COLO668 (cell line): Measurements from ENCODE around the gene RASSF6.
"Not testable (repeated sequence)": the region's sequence is repeated elsewhere in the genome, so short reads cannot be mapped to it uniquely, and the experiment has no call there.

Experiments used
- DNase-seq: peaks from one replicate; lab custom pipeline; 2025; ENCODE audit not compliant: unreplicated experiment; lab: John Stamatoyannopoulos, UW

RASSF6 gene

GRCh38 chr4:73613130-73613529, 7.1 kb downstream of the RASSF6 start:
- DNase-seq, result peak; percentile 51

GRCh38 chr4:73612032-73612431, 8.2 kb downstream of the RASSF6 start:
- no peak for DNase-seq

DNA sequence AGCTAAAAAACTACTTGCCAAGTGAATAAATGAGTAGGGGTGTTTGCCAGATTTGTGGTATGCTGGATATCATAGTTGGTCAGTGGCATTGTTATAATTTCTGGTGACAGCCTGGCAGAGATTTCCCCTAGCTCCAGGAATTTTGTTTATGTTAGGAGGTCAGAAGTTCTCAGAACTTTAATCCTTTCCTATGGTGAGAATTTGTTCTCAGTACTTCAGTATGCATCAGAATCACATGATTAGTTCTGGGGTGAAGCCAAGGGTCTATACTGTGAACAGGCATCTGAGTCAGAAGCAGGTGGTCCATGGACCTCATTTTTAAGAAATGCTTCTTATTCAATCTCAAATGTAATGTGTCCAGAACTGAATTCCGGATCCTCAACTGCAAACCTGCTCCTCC, 10.5 kb downstream of the RASSF6 start:
- DNase-seq, result no peak

DNA sequence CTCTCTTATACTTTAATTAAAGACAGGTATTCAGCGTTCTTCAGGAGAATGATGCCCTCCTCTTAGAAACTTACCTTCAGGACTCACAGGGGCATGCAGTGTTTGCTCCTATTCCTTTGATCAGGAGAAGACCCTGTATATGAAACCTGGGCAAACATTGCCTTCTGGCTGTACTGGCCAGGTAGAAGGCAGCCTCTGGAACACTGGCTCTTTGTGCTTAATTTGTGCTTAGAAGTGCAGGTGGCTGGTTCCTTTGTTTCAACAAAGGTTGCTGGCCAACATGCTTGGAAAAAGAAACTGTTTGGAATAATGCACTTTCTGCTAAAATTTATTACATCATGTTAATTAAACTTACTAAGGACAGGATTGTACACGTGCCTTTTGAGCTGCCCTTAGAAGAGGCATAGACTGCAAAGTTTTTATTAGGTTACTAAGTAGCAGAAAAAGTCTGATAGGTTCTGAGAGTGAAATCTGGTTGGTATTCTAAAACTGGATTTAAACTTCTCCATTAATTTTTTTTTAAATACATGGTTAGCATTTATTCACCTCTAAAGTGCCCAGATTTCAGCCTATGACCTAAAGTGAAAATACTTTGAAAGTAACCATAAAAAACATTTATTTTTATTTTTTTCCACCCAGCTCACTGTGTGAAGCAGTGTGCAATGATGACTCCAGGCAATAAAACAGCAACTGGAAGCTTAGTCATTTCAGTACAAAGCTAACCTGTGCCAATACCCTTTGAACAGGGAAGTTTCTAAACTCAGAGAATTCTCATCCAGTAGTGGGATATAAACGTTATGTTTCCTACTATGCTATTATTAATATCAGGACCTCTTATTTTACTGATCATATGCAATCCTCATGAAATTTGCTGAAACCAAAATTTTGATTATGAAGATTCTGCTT, 11.3 kb downstream of the RASSF6 start:
- peak; percentile 36 for DNase-seq

GRCh38 chr4:73607375-73608033, 12.7 kb downstream of the RASSF6 start:
- DNase-seq, result no peak

DNA sequence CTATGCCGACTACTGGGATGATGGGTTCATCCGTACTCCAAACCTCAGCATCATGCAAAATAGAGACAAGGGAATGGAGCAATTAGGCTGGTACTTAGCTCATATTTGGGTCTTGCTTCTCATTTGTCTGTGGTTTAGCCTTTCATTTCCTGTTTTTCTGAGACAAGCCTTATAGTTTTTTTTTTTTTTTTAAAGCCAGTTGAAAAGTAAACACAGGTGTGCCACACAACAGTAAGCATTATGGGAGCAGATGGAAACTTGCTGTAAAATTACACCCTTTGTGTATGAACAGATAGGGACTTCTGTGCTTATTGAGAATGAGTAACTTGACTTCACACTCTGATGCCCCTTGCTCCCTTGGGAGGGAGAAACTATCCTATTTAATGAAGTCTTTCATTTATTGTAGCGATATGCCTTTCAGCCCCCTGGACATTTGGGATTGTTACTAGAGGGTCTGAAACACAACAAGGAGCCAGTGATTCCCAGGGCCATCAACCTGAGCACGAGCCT, 13.7 kb downstream of the RASSF6 start:
- DNase-seq, result peak; percentile 49

DNA sequence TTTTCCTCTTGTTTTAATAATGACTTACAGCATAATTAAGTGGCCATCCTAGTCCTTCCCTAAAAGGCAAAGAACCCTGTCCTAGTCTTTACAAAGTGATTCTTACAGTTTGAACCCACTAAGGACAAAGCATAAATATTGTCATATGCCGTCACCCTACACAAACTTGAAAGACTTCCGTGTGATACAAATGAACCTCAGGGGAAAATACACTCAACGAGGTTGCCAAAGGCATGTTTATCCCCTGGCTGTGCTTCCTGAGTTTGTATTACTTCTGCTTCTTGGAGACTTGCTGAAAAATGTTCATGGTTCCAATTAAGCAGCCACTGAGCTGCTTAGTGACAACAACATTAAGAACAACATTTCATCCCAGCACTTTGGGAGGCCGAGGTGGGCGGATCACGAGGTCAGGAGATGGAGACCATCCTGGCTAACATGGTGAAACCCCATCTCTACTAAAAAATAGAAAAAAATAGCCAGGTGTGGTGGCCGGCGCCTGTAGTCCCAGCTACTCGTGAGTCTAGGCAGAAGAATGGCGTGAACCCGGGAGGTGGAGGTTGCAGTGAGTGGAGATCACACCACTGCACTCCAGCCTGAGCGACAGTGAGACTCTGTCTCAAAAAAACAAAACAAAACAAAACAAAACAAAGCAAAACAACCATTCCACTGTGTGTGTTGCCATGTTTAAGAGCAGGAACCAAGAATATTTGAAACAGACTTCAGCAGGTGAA, 16.2 kb downstream of the RASSF6 start:
- DNase-seq, result no peak

- DNase-seq, result peak; percentile 47
Measured at GRCh38 chr4:73603271-73603710, 16.9 kb downstream of the RASSF6 start.

- DNase-seq, result no peak
Measured at GRCh38 chr4:73600954-73601353, 19.3 kb downstream of the RASSF6 start.

- peak; percentile 33 for DNase-seq
Measured at GRCh38 chr4:73599182-73599581, 21.1 kb downstream of the RASSF6 start.

- DNase-seq, result no peak
Measured at GRCh38 chr4:73597594-73597993, 22.6 kb downstream of the RASSF6 start.

DNA sequence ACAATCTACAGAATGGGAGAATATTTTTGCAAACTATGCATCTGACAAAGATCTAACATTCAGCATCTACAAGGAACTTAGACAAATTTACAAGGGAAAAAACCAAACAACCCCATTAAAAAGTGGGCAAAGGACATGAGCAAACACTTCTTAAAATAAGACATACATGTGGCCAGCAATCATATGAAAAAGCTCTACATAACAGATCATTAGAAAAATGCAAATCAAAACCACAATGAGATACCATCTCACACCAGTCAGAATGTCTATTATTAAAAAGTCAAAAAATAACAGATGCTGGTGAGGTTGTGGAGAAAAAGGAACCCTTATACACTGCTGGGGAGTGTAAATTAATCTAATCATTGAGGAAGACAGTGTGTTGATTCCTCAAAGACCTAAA, 23.1 kb downstream of the RASSF6 start:
- DNase-seq, result not testable (repeated sequence)

GRCh38 chr4:73596001-73596400, 24.2 kb downstream of the RASSF6 start:
- no peak for DNase-seq

GRCh38 chr4:73593631-73594241, 26.5 kb downstream of the RASSF6 start:
- DNase-seq, result no peak

DNA sequence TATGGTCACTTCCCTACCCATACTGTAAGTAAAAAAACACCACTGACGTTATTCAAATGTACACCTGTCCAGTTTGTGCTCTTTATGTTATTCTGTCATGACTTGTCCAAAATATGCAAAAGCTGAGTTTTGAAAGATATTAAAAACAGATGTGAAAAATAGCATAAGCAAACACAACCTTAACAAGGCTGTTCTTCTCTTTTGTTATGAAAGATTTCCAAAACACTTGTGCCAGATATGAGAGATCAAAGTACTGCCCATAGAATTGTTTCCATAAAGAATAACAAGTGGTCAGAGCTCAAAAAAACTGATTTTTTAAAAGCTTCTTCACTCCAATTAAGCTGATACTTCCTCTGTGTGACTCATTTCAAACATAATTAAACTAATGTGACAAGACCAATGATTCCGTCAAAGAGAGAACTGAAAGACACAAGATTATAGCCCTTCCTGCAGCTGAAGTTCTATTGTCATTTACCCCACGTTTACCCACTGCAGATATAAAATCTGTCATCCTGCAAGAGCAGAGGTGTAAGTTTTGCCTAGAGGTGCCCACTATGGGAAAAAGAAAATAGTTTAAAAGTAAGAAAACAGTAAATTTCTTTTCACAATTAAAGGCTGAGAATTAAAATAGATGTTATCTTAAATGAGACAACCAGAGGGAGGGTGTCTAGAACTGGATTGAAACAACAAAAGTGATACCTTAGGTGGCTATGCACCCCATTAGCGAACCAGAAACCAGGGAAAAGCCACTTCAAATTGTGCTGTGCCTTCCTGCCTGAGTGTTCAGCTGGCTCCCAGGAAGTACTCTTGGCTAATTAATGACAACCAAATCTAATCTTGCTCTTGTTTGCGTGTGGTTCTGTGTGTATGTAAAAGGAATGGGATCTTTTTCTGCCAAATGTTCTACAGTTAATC, 30.1 kb downstream of the RASSF6 start:
- DNase-seq, result peak; percentile 41

GRCh38 chr4:73589261-73589847, 30.9 kb downstream of the RASSF6 start:
- DNase-seq, result no peak

DNA sequence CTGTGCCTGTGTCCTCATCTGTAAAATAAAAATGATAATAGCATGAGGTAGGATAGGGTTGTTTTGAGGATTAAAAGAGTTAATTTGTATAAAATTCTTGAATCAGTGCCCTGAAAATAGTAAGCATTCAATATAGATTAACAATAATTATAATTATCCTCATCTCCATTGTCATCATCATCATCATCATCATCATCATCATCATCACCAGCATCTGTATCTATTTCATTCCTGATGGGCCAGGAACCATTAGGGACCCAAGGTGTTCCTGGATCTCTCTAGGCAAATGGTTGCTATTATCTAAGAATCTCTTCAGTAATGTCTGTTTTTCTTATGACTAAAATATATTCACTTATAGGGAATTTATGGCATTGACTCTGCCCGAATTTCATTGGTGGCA, 31.6 kb downstream of the RASSF6 start:
- no peak for DNase-seq

DNA sequence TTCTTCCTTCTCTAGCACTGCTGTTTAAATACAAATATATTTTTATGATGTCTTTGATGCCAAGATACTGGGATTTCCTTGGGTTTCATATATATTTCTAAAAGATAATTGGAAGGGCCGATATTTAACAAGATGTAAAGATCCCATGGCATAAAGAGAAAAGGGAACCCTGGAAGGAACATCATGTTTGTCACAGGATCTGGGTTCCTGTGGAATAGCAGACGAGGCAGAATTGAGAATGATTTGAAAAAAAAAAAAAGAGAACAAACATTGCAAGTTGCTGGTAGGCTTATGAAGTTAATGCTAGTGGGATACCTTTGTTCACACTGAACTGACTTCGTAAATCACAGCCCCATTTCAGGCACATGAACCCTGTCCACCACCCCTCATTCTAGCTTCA, 33.6 kb downstream of the RASSF6 start:
- DNase-seq, result no peak

- no peak for DNase-seq
Measured at GRCh38 chr4:73586040-73586439, 34.2 kb downstream of the RASSF6 start.

DNA sequence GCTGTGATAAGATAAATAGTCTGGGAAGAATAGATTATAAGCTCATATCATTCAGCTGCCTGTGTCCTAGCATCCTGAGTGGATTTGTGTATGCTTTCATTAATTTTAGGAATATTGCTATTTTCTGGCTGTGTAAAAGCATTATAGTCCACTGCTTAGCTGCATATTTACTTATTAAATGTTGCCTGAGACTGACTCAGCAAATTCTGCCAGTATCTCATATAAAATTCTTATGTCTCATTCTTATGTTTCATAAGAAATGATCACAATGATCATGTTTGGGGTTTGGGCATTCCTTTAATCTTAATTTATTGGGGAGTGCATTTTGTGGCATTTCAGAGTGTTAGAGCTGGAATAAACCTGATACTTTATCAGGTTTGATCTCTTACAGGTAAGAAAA, 34.9 kb downstream of the RASSF6 start:
- DNase-seq, result no peak
